Neural cell (in vitro differentiated cells): Measurements from ENCODE around the gene DUS1L. TPM values are rescaled to one million over a fixed set of nuclear protein-coding genes. Genes with fewer than 3 reads are reported as not detected.

Experiments used
- H2AFZ ChIP-seq: fragments of 200-600, 300-800 bp; sonication (generic), shearing (Covaris generic); 2 replicates; pipeline ENCODE4 v1.6.0; 2014; ENCODE audit warnings: low read depth, mild to moderate bottlenecking, antibody characterized with exemption, low read length, moderate library complexity
- H3F3A ChIP-seq: fragments of 200-600 bp; shearing (Covaris generic); 2 replicates; pipeline ENCODE4 v1.6.1; 2016; ENCODE audit warnings: mild to moderate bottlenecking, moderate library complexity, mixed read lengths, antibody characterized with exemption, low read length; ENCODE audit not compliant: insufficient read depth, poor library complexity, severe bottlenecking
- H3K27ac ChIP-seq: fragments of 200-600, 300-800 bp; sonication (generic), shearing (Covaris generic); 2 replicates; pipeline ENCODE4 v1.5.1; 2014; ENCODE audit warnings: mild to moderate bottlenecking, low read length, moderate library complexity
- H3K27me3 ChIP-seq: fragments of 300-800, 200-600 bp; sonication (generic), shearing (Covaris generic); 2 replicates; pipeline ENCODE4 v1.6.0; 2014; ENCODE audit warnings: mild to moderate bottlenecking, low read depth, low read length, moderate library complexity; ENCODE audit not compliant: insufficient read depth
- H3K36me3 ChIP-seq: fragments of 300-800, 200-600 bp; sonication (generic), shearing (Covaris generic); 2 replicates; pipeline ENCODE4 v1.5.1; 2014; ENCODE audit warnings: mild to moderate bottlenecking, antibody characterized with exemption, low read length, moderate library complexity; ENCODE audit not compliant: insufficient read depth
- H3K4me2 ChIP-seq: fragments of 300-800, 200-600 bp; sonication (generic), shearing (Covaris generic); 2 replicates; pipeline ENCODE4 v1.6.0; 2014; ENCODE audit warnings: mild to moderate bottlenecking, low read length
- H3K4me3 ChIP-seq: fragments of 300-800, 200-600 bp; sonication (generic), shearing (Covaris generic); 2 replicates; pipeline ENCODE4 v1.5.1; 2014; ENCODE audit warnings: mild to moderate bottlenecking, low read length, moderate library complexity
- H3K79me2 ChIP-seq: fragments of 200-600 bp; shearing (Covaris generic); replicated peaks from 2 replicates; pipeline ENCODE4 v1.6.0; 2014; ENCODE audit warnings: mild to moderate bottlenecking, low read length, moderate library complexity; ENCODE audit not compliant: insufficient read depth
- H3K9ac ChIP-seq: fragments of 300-800, 200-600 bp; sonication (generic), shearing (Covaris generic); 2 replicates; pipeline ENCODE4 v1.6.1; 2016; ENCODE audit warnings: mild to moderate bottlenecking, low read length, mixed read lengths
- H3K9me2 ChIP-seq: fragments of 200-600 bp; shearing (Covaris generic); 2 replicates; pipeline ENCODE4 v1.6.1; 2016; ENCODE audit warnings: mild to moderate bottlenecking, low read length, mixed read lengths; ENCODE audit not compliant: insufficient read depth
- H3K9me3 ChIP-seq: fragments of 200-600, 300-800 bp; sonication (generic), shearing (Covaris generic); 2 replicates; pipeline ENCODE4 v1.6.1; 2016; ENCODE audit warnings: mild to moderate bottlenecking, mixed run types, low read length, moderate library complexity, mixed read lengths
- H4K20me1 ChIP-seq: fragments of 200-600 bp; shearing (Covaris generic); 2 replicates; pipeline ENCODE4 v1.6.1; 2016; ENCODE audit warnings: mild to moderate bottlenecking, mixed run types; ENCODE audit not compliant: insufficient read depth
- CTCF ChIP-seq: fragments of 450-650 bp; IDR thresholded peaks from 2 replicates; pipeline ENCODE4 v1.5.1; 2014; ENCODE audit warnings: antibody characterized with exemption, mild to moderate bottlenecking, moderate library complexity; ENCODE audit not compliant: poor library complexity, severe bottlenecking
- EP300 ChIP-seq: fragments of 450-650 bp; conservative IDR thresholded peaks from 2 replicates; pipeline ENCODE4 v1.6.1; 2014; ENCODE audit warnings: antibody characterized with exemption, mild to moderate bottlenecking, moderate library complexity; ENCODE audit not compliant: poor library complexity, severe bottlenecking
- EZH2 ChIP-seq: fragments of 200-600, 300-800 bp; shearing (Covaris generic), sonication (generic); IDR thresholded peaks from 2 replicates; pipeline ENCODE4 v1.6.1; 2014; ENCODE audit warnings: antibody characterized with exemption, low read length, borderline replicate concordance, mild to moderate bottlenecking; ENCODE audit not compliant: insufficient read depth, poor library complexity, severe bottlenecking
- MXI1 ChIP-seq: fragments of 450-650 bp; conservative IDR thresholded peaks from 2 replicates; pipeline ENCODE4 v1.6.1; 2014; ENCODE audit warnings: antibody characterized with exemption, mild to moderate bottlenecking; ENCODE audit not compliant: poor library complexity, severe bottlenecking
- POLR2AphosphoS5 ChIP-seq: IDR thresholded peaks from 2 replicates; pipeline ENCODE4 v1.6.1; 2012
- RAD21 ChIP-seq: fragments of 450-650 bp; conservative IDR thresholded peaks from 2 replicates; pipeline ENCODE4 v1.6.1; 2014; ENCODE audit warnings: antibody characterized with exemption, mild to moderate bottlenecking, moderate library complexity
- REST ChIP-seq: IDR thresholded peaks from 2 replicates; pipeline ENCODE4 v1.6.1; 2012; ENCODE audit warnings: borderline replicate concordance
- SMC3 ChIP-seq: fragments of 450-650 bp; conservative IDR thresholded peaks from 2 replicates; pipeline ENCODE4 v1.6.1; 2014; ENCODE audit warnings: antibody characterized with exemption, mild to moderate bottlenecking, moderate library complexity; ENCODE audit not compliant: poor library complexity
- TAF1 ChIP-seq: IDR thresholded peaks from 2 replicates; pipeline ENCODE4 v1.6.1; 2012; ENCODE audit warnings: low read depth
- polyA plus RNA-seq: library from polyadenylated mRNA; depleted of rRNA; stranded (reverse); fragments of >200 nt; gene quantifications from 2 replicates; pipeline ENCODE4 v1.2.3, GENCODE V29; 2014

The DUS1L gene
- polyA plus RNA-seq, 1 donor from 2014 or later, result 100 TPM

GRCh38 chr17:82049521-82049971 is 16.1 kb downstream of the DUS1L start:
- H4K20me1 ChIP-seq, result no peaks in the 10 kb centered on the region
- H3F3A ChIP-seq, result no peaks in the 10 kb centered on the region
- H3K27me3 ChIP-seq, result no peaks in the 10 kb centered on the region
- no peak for TF ChIP-seq EP300
- no peak for TF ChIP-seq TAF1
- no peak for TF ChIP-seq EZH2
- TF ChIP-seq CTCF, result no peak
- no peak for TF ChIP-seq SMC3
- TF ChIP-seq RAD21, result no peak
- TF ChIP-seq POLR2AphosphoS5, result no peak
- no peak for TF ChIP-seq REST
- no peak for TF ChIP-seq MXI1
- no peaks in the 10 kb centered on the region for H3K36me3 ChIP-seq
- no peak overlapping the region for H3K4me3 ChIP-seq
- H3K27ac ChIP-seq, result no peak overlapping the region
- H3K9me3 ChIP-seq, result no peaks in the 10 kb centered on the region
- H3K4me2 ChIP-seq, result no peak overlapping the region
- no peak overlapping the region for H3K9ac ChIP-seq
- no peak overlapping the region for H2AFZ ChIP-seq
- H3K79me2 ChIP-seq, result peaks cover 10% of the 10 kb centered on the region
- H3K9me2 ChIP-seq, result no peaks in the 10 kb centered on the region

- Histone ChIP-seq H3K79me2 (peaks cover 10% of the 10 kb centered on the region), H3K27ac (no peak overlapping the region), H2AFZ (no peak overlapping the region), H3K9me3 (no peaks in the 10 kb centered on the region), H3K36me3 (no peaks in the 10 kb centered on the region), H4K20me1 (no peaks in the 10 kb centered on the region), H3K4me3 (no peak overlapping the region), H3K4me2 (no peak overlapping the region), H3K27me3 (no peaks in the 10 kb centered on the region), H3F3A (no peaks in the 10 kb centered on the region), H3K9ac (no peak overlapping the region), H3K9me2 (no peaks in the 10 kb centered on the region)
- TF ChIP-seq RAD21 (no peak), POLR2AphosphoS5 (no peak), SMC3 (no peak), EP300 (no peak), TAF1 (no peak), EZH2 (no peak), MXI1 (no peak), REST (no peak), CTCF (no peak)
Measured at GRCh38 chr17:82049106-82049505, 16.5 kb downstream of the DUS1L start.
